SU-DHL-6 (cell line): ENCODE measurements around the gene GFOD2.
A peak's percentile ranks its signal among the peaks of the same experiment; 100 is the strongest.

ENCODE experiments used
- H2AFZ ChIP-seq: fragments of 200-600 bp; sonication (generic); 2 replicates; pipeline ENCODE4 v1.6.1; 2014; ENCODE audit warnings: low read depth, mild to moderate bottlenecking, moderate library complexity, mixed read lengths, antibody characterized with exemption, low read length; ENCODE audit not compliant: severe bottlenecking
- H3F3A ChIP-seq: fragments of 200-600 bp; shearing (Covaris generic); 2 replicates; pipeline ENCODE4 v1.6.0; 2016; ENCODE audit warnings: antibody characterized with exemption, mild to moderate bottlenecking; ENCODE audit not compliant: insufficient read depth
- H3K27ac ChIP-seq: fragments of 200-600 bp; sonication (generic); 2 replicates; pipeline ENCODE4 v1.5.1; 2016; ENCODE audit warnings: low read depth, mild to moderate bottlenecking, low read length, moderate library complexity, mixed read lengths
- H3K27me3 ChIP-seq: fragments of 200-600 bp; sonication (generic), shearing (Covaris generic); 2 replicates; pipeline ENCODE4 v1.6.0; 2014; ENCODE audit warnings: mild to moderate bottlenecking, low read length
- H3K36me3 ChIP-seq: fragments of 200-600 bp; sonication (generic); 2 replicates; pipeline ENCODE4 v1.6.1; 2014; ENCODE audit warnings: mild to moderate bottlenecking, low read length, mixed read lengths
- H3K4me2 ChIP-seq: fragments of 300-600, 200-600 bp; shearing (Covaris generic), sonication (generic); 2 replicates; pipeline ENCODE4 v1.6.0; 2014; ENCODE audit warnings: low read length, low read depth, mild to moderate bottlenecking; ENCODE audit not compliant: poor library complexity, severe bottlenecking
- H3K4me3 ChIP-seq: fragments of 200-600 bp; sonication (generic); 2 replicates; pipeline ENCODE4 v1.5.1; 2014; ENCODE audit warnings: antibody characterized with exemption, low read length, mild to moderate bottlenecking, mixed read lengths; ENCODE audit not compliant: insufficient read depth, poor library complexity, severe bottlenecking
- H3K79me2 ChIP-seq: fragments of 200-600 bp; sonication (generic); 2 replicates; pipeline ENCODE4 v1.6.1; 2014; ENCODE audit warnings: mild to moderate bottlenecking, low read length, moderate library complexity; ENCODE audit not compliant: insufficient read depth
- H3K9ac ChIP-seq: fragments of 200-600 bp; sonication (generic); 2 replicates; pipeline ENCODE4 v1.7.0; 2014; ENCODE audit warnings: mild to moderate bottlenecking, low read length
- H3K9me2 ChIP-seq: fragments of 200-600 bp; sonication (generic); replicated peaks from 2 replicates; pipeline ENCODE4 v1.6.1; 2014; ENCODE audit warnings: low read length; ENCODE audit not compliant: insufficient read depth
- H3K9me3 ChIP-seq: fragments of 200-600 bp; sonication (generic); 2 replicates; pipeline ENCODE4 v1.6.1; 2014; ENCODE audit warnings: low read length, mixed read lengths; ENCODE audit not compliant: insufficient read depth
- H4K20me1 ChIP-seq: fragments of 200-600 bp; sonication (generic); 2 replicates; pipeline ENCODE4 v1.6.1; 2014; ENCODE audit warnings: low read depth, mild to moderate bottlenecking, antibody characterized with exemption, low read length, moderate library complexity, mixed read lengths
- EZH2phosphoT487 ChIP-seq: fragments of 200-600 bp; sonication (generic), shearing (Covaris generic); conservative IDR thresholded peaks from 2 replicates; pipeline ENCODE4 v1.6.1; 2018; ENCODE audit warnings: mild to moderate bottlenecking, antibody characterized with exemption, low read length, moderate library complexity, mixed read lengths
- TF ChIP-seq, protein P1 (sequence below): fragments of 200-600 bp; sonication (generic); IDR thresholded peaks from one replicate; pipeline ENCODE4 v1.5.1; 2017; ENCODE audit warnings: antibody characterized with exemption, mild to moderate bottlenecking, low read length, moderate library complexity; ENCODE audit not compliant: insufficient read depth, poor library complexity, severe bottlenecking

GFOD2 gene

DNA sequence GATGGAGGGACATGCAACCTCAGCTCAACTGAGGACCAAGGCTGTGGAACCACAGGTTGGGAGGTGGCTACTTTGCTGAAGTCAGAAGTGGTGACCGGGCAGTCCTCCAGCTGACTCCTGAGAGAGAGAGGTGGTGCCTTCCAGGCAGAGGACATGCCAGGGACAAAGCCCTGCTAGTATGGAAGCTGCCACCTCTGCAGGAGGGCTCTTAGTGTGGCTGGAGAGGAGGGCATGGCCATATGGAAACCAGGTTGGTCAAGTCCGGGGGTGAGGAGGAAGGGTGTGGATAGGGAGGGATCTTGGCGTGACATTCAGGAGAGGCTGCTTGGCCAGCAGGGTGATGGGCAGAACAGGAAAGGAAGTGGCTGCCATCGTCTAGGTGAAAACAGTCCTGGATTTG, 46.8 kb downstream of the GFOD2 start:
- peaks cover 3% of the 10 kb centered on the region; the same call in 1 of the 2 replicates for H3F3A ChIP-seq
- H3K27ac ChIP-seq, result no peak overlapping the region
- no peaks in the 10 kb centered on the region for H3K27me3 ChIP-seq
- H3K79me2 ChIP-seq, result no peaks in the 10 kb centered on the region
- no peaks in the 10 kb centered on the region for H3K36me3 ChIP-seq
- no peak overlapping the region for H2AFZ ChIP-seq
- no peak overlapping the region for H3K4me2 ChIP-seq
- no peaks in the 10 kb centered on the region for H4K20me1 ChIP-seq
- no peak overlapping the region for H3K9ac ChIP-seq
- no peak for TF ChIP-seq EZH2phosphoT487
- TF ChIP-seq, protein P1, sequence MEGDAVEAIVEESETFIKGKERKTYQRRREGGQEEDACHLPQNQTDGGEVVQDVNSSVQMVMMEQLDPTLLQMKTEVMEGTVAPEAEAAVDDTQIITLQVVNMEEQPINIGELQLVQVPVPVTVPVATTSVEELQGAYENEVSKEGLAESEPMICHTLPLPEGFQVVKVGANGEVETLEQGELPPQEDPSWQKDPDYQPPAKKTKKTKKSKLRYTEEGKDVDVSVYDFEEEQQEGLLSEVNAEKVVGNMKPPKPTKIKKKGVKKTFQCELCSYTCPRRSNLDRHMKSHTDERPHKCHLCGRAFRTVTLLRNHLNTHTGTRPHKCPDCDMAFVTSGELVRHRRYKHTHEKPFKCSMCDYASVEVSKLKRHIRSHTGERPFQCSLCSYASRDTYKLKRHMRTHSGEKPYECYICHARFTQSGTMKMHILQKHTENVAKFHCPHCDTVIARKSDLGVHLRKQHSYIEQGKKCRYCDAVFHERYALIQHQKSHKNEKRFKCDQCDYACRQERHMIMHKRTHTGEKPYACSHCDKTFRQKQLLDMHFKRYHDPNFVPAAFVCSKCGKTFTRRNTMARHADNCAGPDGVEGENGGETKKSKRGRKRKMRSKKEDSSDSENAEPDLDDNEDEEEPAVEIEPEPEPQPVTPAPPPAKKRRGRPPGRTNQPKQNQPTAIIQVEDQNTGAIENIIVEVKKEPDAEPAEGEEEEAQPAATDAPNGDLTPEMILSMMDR, result no peak
- H3K9me2 ChIP-seq, result no peaks in the 10 kb centered on the region
- no peak overlapping the region for H3K4me3 ChIP-seq
- H3K9me3 ChIP-seq, result no peaks in the 10 kb centered on the region

DNA sequence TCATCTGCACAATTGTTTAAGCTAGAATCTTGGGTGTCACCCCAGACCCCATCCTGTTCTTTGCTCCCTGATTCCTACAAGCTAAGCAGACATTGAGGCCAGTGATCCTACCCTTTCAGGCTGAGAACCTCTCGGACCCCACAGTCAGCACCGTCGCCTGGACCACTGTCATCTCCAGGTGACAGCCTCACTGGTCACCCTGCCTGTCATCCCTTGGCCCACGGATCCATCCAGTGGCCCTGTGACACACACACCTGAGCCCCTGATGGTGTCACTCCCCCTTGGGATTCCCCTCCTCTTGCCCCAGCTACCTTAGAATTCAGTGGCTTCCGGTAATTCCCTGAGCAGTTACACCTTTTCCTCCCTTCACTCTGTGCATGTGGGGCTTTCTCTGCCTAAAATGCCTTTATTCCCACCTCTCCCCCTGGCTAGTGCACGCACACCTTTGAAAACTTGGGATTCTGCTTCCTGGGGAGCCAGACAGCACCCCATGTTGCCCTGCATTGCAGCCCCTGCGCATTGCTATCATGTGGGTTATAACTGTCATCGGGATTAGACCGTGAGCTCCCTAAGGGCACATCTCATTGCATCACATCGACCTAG, 49.5 kb downstream of the GFOD2 start:
- Histone ChIP-seq H3K79me2 (no peaks in the 10 kb centered on the region), H3K4me2 (no peak overlapping the region), H3K27ac (no peak overlapping the region), H3K9ac (no peak overlapping the region), H3K4me3 (no peak overlapping the region), H3F3A (peaks cover 3% of the 10 kb centered on the region; the same call in 1 of the 2 replicates), H3K36me3 (no peaks in the 10 kb centered on the region), H3K9me2 (no peaks in the 10 kb centered on the region), H2AFZ (no peak overlapping the region), H3K9me3 (no peaks in the 10 kb centered on the region), H3K27me3 (no peaks in the 10 kb centered on the region), H4K20me1 (no peaks in the 10 kb centered on the region)
- TF ChIP-seq, protein P1, result no peak
- no peak for TF ChIP-seq EZH2phosphoT487

DNA sequence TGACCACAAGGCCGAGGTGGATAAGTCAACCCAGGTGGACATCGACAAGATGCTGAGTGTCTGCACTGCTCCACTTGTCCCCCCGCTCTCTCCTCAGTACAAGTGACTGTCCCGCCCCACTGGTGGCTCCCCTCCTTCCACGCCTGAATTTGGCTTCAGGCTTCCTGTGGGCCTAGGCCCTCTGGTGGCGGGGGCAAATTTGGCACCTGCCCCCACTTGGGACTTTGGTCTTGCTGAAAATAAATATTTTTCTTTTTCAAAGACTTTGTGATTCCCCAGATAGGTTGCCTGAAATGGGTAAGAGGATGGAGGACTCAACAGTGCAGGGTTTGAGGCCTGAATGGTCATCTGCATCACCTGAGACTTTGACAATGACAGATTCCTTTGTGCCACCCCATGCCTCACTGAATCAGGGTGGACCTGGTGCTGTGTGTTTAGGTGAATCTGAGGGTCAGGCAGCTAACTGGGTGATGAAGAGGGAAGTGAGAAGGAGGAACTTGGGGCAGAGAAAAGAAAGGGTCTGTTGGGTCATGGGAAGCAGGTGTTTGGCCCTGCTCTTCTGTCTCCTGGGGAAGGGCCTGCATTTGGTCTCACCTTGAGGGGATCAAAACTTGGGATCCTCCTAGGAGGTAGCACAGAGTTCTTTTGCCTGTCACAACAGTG, 50.5 kb downstream of the GFOD2 start:
- Histone ChIP-seq H3K9me2 (no peaks in the 10 kb centered on the region), H3K9ac (no peak overlapping the region)

More for the DNA sequence above, 50.5 kb downstream of the GFOD2 start:
- H3K36me3 ChIP-seq, result no peaks in the 10 kb centered on the region
- H3K27ac ChIP-seq, result peak overlapping the region; percentile 40
- no peak overlapping the region for H2AFZ ChIP-seq
- peaks cover 3% of the 10 kb centered on the region; the same call in 1 of the 2 replicates for H3F3A ChIP-seq
- no peak overlapping the region for H3K4me3 ChIP-seq
- no peak overlapping the region for H3K4me2 ChIP-seq
- no peak for TF ChIP-seq EZH2phosphoT487
- TF ChIP-seq, protein P1, result peak; percentile 13
- H3K27me3 ChIP-seq, result no peaks in the 10 kb centered on the region
- no peaks in the 10 kb centered on the region for H3K79me2 ChIP-seq
- no peaks in the 10 kb centered on the region for H4K20me1 ChIP-seq
- no peaks in the 10 kb centered on the region for H3K9me3 ChIP-seq
